GM18517 (cell line): Measurements from ENCODE around the gene AFF4.
A peak's percentile ranks its signal among the peaks of the same experiment; 100 is the strongest.
"Not testable (repeated sequence)": the region's sequence is repeated elsewhere in the genome, so short reads cannot be mapped to it uniquely, and the experiment has no call there.

Experiments used
- ATAC-seq: cut with Tn5 transposase; IDR thresholded peaks from one replicate; pipeline ENCODE4 v1.9.1; 2021; ENCODE audit warnings: mild to moderate bottlenecking, moderate library complexity; ENCODE audit not compliant: unreplicated experiment

AFF4 gene

GRCh38 chr5:132963171-132964104 lies at the start of gene AFF4:
TSS of gene AFF4 (minus strand) at chr5:132963634. CDS start at chr5:132937189, 26,445 bp downstream.
- ATAC-seq, result peak; percentile 93

- ATAC-seq, result not testable (repeated sequence)
Observed at GRCh38 chr5:133008455-133008854, 45.0 kb upstream of the AFF4 start.

GRCh38 chr5:133006653-133007052 lies 43.2 kb upstream of the AFF4 start:
- ATAC-seq, result no peak

- no peak for ATAC-seq
Observed at GRCh38 chr5:132999246-132999645, 35.8 kb upstream of the AFF4 start.

- ATAC-seq, result no peak
Observed at GRCh38 chr5:132998556-132998955, 35.1 kb upstream of the AFF4 start.

GRCh38 chr5:132996307-132996706 lies 32.9 kb upstream of the AFF4 start:
- ATAC-seq, result no peak

GRCh38 chr5:132987531-132988408 lies 24.3 kb upstream of the AFF4 start:
- no peak for ATAC-seq

- not testable (repeated sequence) for ATAC-seq
Observed at GRCh38 chr5:132982971-132983370, 19.5 kb upstream of the AFF4 start.

- ATAC-seq, result no peak
Observed at GRCh38 chr5:132981288-132981687, 17.9 kb upstream of the AFF4 start.

- no peak for ATAC-seq
Observed at GRCh38 chr5:132979976-132980375, 16.5 kb upstream of the AFF4 start.

- no peak for ATAC-seq
Observed at GRCh38 chr5:132979367-132979940, 16.0 kb upstream of the AFF4 start.

GRCh38 chr5:132976852-132977251 lies 13.4 kb upstream of the AFF4 start:
- no peak for ATAC-seq

- ATAC-seq, result not testable (repeated sequence)
Observed at GRCh38 chr5:132972436-132972828, 9.0 kb upstream of the AFF4 start.

GRCh38 chr5:132971483-132972435 lies 8.3 kb upstream of the AFF4 start:
- ATAC-seq, result no peak

GRCh38 chr5:132965120-132965519 lies 1.7 kb upstream of the AFF4 start:
- ATAC-seq, result no peak

- no peak for ATAC-seq
Observed at GRCh38 chr5:132962429-132963021, 909 bp downstream of the AFF4 start.

GRCh38 chr5:132961887-132962286 lies 1.5 kb downstream of the AFF4 start:
- ATAC-seq, result no peak

- ATAC-seq, result not testable (repeated sequence)
Observed at GRCh38 chr5:132961123-132961815, 2.2 kb downstream of the AFF4 start.

- ATAC-seq, result not testable (repeated sequence)
Observed at GRCh38 chr5:132956166-132956799, 7.2 kb downstream of the AFF4 start.
